Smooth muscle cell (in vitro differentiated cells): ENCODE measurements around the gene TIMP3. TPM values are rescaled to one million over a fixed set of nuclear protein-coding genes. Genes with fewer than 3 reads are reported as not detected.

Source experiments
- DNase-seq: peaks from one replicate; lab custom pipeline; 2025; ENCODE audit not compliant: unreplicated experiment; lab: John Stamatoyannopoulos, UW
- H2AFZ ChIP-seq: fragments of 200-600 bp; sonication (generic); 2 replicates; pipeline ENCODE4 v1.6.0; 2016; ENCODE audit warnings: antibody characterized with exemption, low read depth, mild to moderate bottlenecking
- H3F3A ChIP-seq: fragments of 200-600 bp; sonication (generic); 2 replicates; pipeline ENCODE4 v1.6.0; 2017; ENCODE audit warnings: antibody characterized with exemption, low read depth
- H3K27ac ChIP-seq: fragments of 200-600 bp; sonication (generic); 2 replicates; pipeline ENCODE4 v1.5.1; 2016; ENCODE audit warnings: low read depth, mild to moderate bottlenecking
- H3K27me3 ChIP-seq: fragments of 200-600 bp; sonication (generic); 2 replicates; pipeline ENCODE4 v1.6.1; 2016; ENCODE audit warnings: low read depth, mild to moderate bottlenecking
- H3K36me3 ChIP-seq: fragments of 200-600 bp; sonication (generic); 2 replicates; pipeline ENCODE4 v1.5.1; 2016; ENCODE audit warnings: low read depth
- H3K4me1 ChIP-seq: fragments of 200-600 bp; sonication (generic); 2 replicates; pipeline ENCODE4 v1.5.1; 2016; ENCODE audit warnings: low read depth
- H3K4me2 ChIP-seq: fragments of 200-600 bp; sonication (generic); 2 replicates; pipeline ENCODE4 v1.6.0; 2016; ENCODE audit warnings: mild to moderate bottlenecking
- H3K4me3 ChIP-seq: fragments of 200-600 bp; sonication (generic); 2 replicates; pipeline ENCODE4 v1.5.1; 2016; ENCODE audit warnings: mild to moderate bottlenecking
- H3K79me2 ChIP-seq: fragments of 200-600 bp; sonication (generic); 2 replicates; pipeline ENCODE4 v1.6.0; 2016; ENCODE audit warnings: low read depth, mild to moderate bottlenecking
- H3K9ac ChIP-seq: fragments of 200-600 bp; sonication (generic); 2 replicates; pipeline ENCODE4 v1.6.0; 2016; ENCODE audit warnings: low read depth
- H3K9me3 ChIP-seq: fragments of 200-600 bp; sonication (generic); replicated peaks from 2 replicates; pipeline ENCODE4 v1.5.1; 2016; ENCODE audit warnings: low read depth
- H4K20me1 ChIP-seq: fragments of 200-600 bp; sonication (generic); 2 replicates; pipeline ENCODE4 v1.6.0; 2016; ENCODE audit warnings: low read depth
- WGBS: methylation state at CpG from one replicate; pipeline ENCODE4 v1.1.7; 2016; ENCODE audit warnings: low lambda C conversion rate; 5-methylcytosine and 5-hydroxymethylcytosine counted together
- polyA plus RNA-seq: library from polyadenylated mRNA; unstranded; fragments of >200 nt; fragmentation: Nextera tagmentation; extraction: Ambion mirVana; gene quantifications from 2 replicates; pipeline ENCODE4 v1.2.1, GENCODE V29; 2016
- total RNA-seq: library from RNA; depleted of rRNA; stranded (reverse); fragments of >200 nt; gene quantifications from 2 replicates; pipeline ENCODE4 v1.2.3, GENCODE V29; 2014
- TF ChIP-seq, protein P1 (sequence below): fragments of 200-600 bp; sonication (generic); IDR thresholded peaks from 2 replicates; pipeline ENCODE4 v1.5.1; 2017; ENCODE audit warnings: borderline replicate concordance, mild to moderate bottlenecking, antibody characterized with exemption; ENCODE audit not compliant: insufficient read depth, poor library complexity, severe bottlenecking

The TIMP3 gene
- total and polyA plus RNA-seq, 2 experiments from 2014 or later, result 3,210 to 3,942 TPM

DNA sequence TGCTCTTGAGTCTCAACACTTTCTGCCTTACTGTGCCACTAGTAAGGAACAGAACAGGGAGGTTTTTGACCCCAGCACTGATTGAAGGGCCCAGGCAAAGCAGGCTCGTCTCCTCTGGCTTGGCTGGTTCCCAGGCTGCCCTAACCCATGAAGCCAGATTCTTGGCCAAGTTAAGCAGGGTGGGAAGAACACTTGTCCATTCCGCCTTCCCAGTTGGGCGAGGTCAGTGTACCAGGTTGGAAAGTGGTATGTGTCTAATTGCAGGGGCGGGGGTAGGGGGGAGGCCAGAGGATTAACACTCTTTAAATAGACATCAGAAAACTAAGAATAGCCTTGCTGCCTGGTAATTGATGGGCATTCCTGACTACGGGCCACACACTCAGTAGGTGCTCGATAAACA is 14.4 kb downstream of the TIMP3 start:
- Histone ChIP-seq H3K4me1 (peaks cover 5% of the 10 kb centered on the region), H3K36me3 (peaks cover 7% of the 10 kb centered on the region), H2AFZ (no peak overlapping the region), H3K27me3 (no peaks in the 10 kb centered on the region), H3K9me3 (no peaks in the 10 kb centered on the region), H3F3A (peaks cover 88% of the 10 kb centered on the region), H3K79me2 (peaks cover 99% of the 10 kb centered on the region), H4K20me1 (peaks cover 100% of the 10 kb centered on the region), H3K9ac (no peak overlapping the region), H3K27ac (peak overlapping the region; percentile 76), H3K4me3 (no peak overlapping the region), H3K4me2 (peak overlapping the region; percentile 33)
- 74% methylated on average over 6 of the region's 6 CpGs for WGBS
- TF ChIP-seq, protein P1, sequence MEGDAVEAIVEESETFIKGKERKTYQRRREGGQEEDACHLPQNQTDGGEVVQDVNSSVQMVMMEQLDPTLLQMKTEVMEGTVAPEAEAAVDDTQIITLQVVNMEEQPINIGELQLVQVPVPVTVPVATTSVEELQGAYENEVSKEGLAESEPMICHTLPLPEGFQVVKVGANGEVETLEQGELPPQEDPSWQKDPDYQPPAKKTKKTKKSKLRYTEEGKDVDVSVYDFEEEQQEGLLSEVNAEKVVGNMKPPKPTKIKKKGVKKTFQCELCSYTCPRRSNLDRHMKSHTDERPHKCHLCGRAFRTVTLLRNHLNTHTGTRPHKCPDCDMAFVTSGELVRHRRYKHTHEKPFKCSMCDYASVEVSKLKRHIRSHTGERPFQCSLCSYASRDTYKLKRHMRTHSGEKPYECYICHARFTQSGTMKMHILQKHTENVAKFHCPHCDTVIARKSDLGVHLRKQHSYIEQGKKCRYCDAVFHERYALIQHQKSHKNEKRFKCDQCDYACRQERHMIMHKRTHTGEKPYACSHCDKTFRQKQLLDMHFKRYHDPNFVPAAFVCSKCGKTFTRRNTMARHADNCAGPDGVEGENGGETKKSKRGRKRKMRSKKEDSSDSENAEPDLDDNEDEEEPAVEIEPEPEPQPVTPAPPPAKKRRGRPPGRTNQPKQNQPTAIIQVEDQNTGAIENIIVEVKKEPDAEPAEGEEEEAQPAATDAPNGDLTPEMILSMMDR, result no peak
- DNase-seq, result no peak

DNA sequence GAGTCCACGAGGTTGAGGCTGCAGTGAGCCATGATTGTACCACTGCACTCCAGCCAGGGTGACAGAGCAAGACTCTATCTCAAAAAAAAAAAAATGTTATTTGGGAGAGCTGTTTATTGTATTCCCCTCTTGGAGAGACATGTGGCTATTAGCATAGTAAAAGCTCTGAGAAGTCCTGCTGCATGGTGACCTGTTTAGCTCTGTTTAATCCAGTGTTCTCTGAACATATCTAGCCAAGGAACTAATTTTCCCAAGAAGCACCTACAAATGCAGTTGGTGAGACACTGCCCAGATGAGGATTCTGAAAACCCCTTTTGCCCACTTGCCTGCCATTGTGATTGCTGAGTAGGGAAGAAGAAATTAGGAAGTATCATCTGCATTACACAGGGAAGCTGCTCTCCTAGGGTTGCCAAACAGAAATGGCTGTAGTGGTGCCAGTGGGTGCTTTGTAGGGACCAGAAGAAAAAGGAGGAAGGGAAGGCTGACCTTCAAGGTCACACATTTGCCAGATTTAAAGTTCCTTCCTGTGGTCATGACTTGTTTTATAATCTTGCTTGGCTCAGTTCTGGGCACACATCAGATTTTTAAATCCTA is 15.7 kb downstream of the TIMP3 start:
- Histone ChIP-seq H3K27me3 (no peaks in the 10 kb centered on the region), H3K9ac (no peak overlapping the region), H3F3A (peaks cover 87% of the 10 kb centered on the region), H3K4me2 (peak overlapping the region; percentile 33), H3K79me2 (peaks cover 97% of the 10 kb centered on the region), H3K4me3 (no peak overlapping the region), H4K20me1 (peaks cover 100% of the 10 kb centered on the region), H3K4me1 (peaks cover 5% of the 10 kb centered on the region), H3K36me3 (peaks cover 10% of the 10 kb centered on the region), H2AFZ (no peak overlapping the region), H3K9me3 (no peaks in the 10 kb centered on the region), H3K27ac (peak overlapping the region; percentile 76)
- DNase-seq, result no peak
- TF ChIP-seq, protein P1, result no peak
- WGBS, result 77% methylated on average over 1 of the region's 1 CpG

DNA sequence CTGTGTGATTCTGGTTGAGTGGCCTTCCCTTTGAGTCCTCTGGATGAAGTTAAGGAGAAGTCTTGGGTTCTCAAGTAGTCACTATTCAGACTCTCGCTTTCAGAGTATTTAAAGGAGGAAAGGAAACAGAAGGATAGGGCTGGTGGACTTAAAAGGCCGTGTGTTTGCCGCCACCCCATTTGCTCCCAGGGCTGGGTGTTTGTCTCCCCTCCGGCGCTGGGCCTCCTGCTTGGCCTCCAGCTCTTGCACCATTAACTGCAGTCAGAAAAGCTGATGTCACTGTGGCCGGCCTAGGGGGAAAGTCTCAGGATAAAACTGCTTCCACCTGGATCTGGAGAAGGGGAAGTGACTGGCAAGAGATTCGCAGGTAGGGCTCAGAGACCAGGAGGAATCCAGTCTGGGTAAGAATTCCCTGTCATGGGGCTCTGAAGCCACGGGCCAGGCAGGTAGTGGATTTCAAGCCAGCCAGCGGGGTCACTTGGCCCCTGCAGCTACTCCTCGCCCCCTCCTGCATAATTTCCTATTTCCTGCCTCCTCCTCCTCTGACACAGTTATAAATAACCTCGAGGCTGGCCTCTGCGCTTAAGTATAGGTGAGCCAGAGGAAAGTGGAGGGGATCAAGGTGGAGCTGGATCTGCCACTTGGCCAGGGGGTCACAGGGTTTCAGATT is 17.1 kb downstream of the TIMP3 start:
- Histone ChIP-seq H4K20me1 (peaks cover 100% of the 10 kb centered on the region), H3K27me3 (no peaks in the 10 kb centered on the region), H3K4me2 (peak overlapping the region; percentile 5), H3F3A (peaks cover 81% of the 10 kb centered on the region), H3K27ac (peak overlapping the region; percentile 76), H3K9ac (no peak overlapping the region), H3K36me3 (peaks cover 6% of the 10 kb centered on the region), H3K79me2 (peaks cover 97% of the 10 kb centered on the region), H2AFZ (no peak overlapping the region), H3K4me3 (no peak overlapping the region), H3K4me1 (peaks cover 5% of the 10 kb centered on the region), H3K9me3 (no peaks in the 10 kb centered on the region)
- WGBS, result 70% methylated on average over 12 of the region's 12 CpGs
- TF ChIP-seq, protein P1, result no peak
- DNase-seq, result no peak
